K562 (cell line): ENCODE data around the gene CEL. TPM values are rescaled to one million over a fixed set of nuclear protein-coding genes. Genes with fewer than 3 reads are reported as not detected.

Source experiments
- BACH1 ChIP-seq: fragments of 200-800 bp; sonication (Bioruptor generic); IDR thresholded peaks from 2 replicates; pipeline ENCODE4 v1.6.1; 2016; ENCODE audit warnings: missing genetic modification characterization, missing compliant biosample characterization
- E2F4 ChIP-seq: sonication (generic); formaldehyde crosslinking; IDR thresholded peaks from 2 replicates; pipeline ENCODE4 v1.8.0; 2022; ENCODE audit warnings: mild to moderate bottlenecking, low read depth, missing genetic modification reagents
- FOXK2 ChIP-seq, 2 experiments: fragments of 450-650 bp; IDR thresholded peaks in 1 of 2; conservative IDR thresholded peaks in 1 of 2; 2 replicates each; pipeline ENCODE4 v1.6.1; 2016; ENCODE audit warnings: low read depth in 2 of 2, mild to moderate bottlenecking in 1 of 2
- HDAC2 ChIP-seq: fragments of 450-650 bp; IDR thresholded peaks from 2 replicates; pipeline ENCODE4 v1.6.1; 2016; ENCODE audit warnings: mild to moderate bottlenecking
- HMBOX1 ChIP-seq: sonication (generic); IDR thresholded peaks from 2 replicates; pipeline ENCODE4 v1.6.1; 2016
- KDM1A ChIP-seq, 2 experiments: fragments of 450-650 bp; IDR thresholded peaks; 2 replicates each; pipeline ENCODE4 v1.6.1; 2016; ENCODE audit warnings: mild to moderate bottlenecking in 2 of 2
- NCOR1 ChIP-seq: fragments of 450-650 bp; IDR thresholded peaks from 2 replicates; pipeline ENCODE4 v1.6.1; 2016; ENCODE audit warnings: mild to moderate bottlenecking, moderate library complexity
- PHF21A ChIP-seq: fragments of 450-650 bp; IDR thresholded peaks from 2 replicates; pipeline ENCODE4 v1.6.1; 2017; ENCODE audit warnings: low read depth, borderline replicate concordance
- POLR2G ChIP-seq: fragments of 200-400 bp; formaldehyde crosslinking; IDR thresholded peaks from 2 replicates; pipeline ENCODE4 v1.6.1; 2017; ENCODE audit warnings: low read depth, mild to moderate bottlenecking, antibody characterized with exemption, low read length, moderate library complexity
- POLR2H ChIP-seq: IDR thresholded peaks from 2 replicates; pipeline ENCODE4 v1.6.1; 2016; ENCODE audit warnings: missing genetic modification characterization, low read depth, mild to moderate bottlenecking, control low read depth, missing compliant biosample characterization, moderate library complexity
- PURB ChIP-seq: sonication (generic); formaldehyde crosslinking; IDR thresholded peaks from 2 replicates; pipeline ENCODE4 v1.9.0; 2021; ENCODE audit warnings: low read depth, mild to moderate bottlenecking, missing genetic modification reagents
- RBM22 ChIP-seq: fragments of 200-400 bp; formaldehyde crosslinking; IDR thresholded peaks from 2 replicates; pipeline ENCODE4 v1.6.1; 2018; ENCODE audit warnings: low read length, low read depth; ENCODE audit not compliant: poor library complexity, severe bottlenecking
- RNF2 ChIP-seq: sonication (generic); IDR thresholded peaks from 2 replicates; pipeline ENCODE4 v1.6.1; 2016
- SRSF3 ChIP-seq: fragments of 200-400 bp; formaldehyde crosslinking; IDR thresholded peaks from 2 replicates; pipeline ENCODE4 v1.6.1; 2016; ENCODE audit warnings: mild to moderate bottlenecking, low read length, moderate library complexity; ENCODE audit not compliant: insufficient read depth
- TCFL5 ChIP-seq: fragments of 250-450 bp; sonication (Bioruptor Pico); conservative IDR thresholded peaks from 2 replicates; pipeline ENCODE4 v1.6.1; 2021; ENCODE audit warnings: mild to moderate bottlenecking, moderate library complexity, matching md5 sums
- TEAD1 ChIP-seq, 2 experiments: fragments of 450-650 bp in 1 of 2; sonication (generic) in 1 of 2; formaldehyde crosslinking; IDR thresholded peaks; 2 replicates each; pipeline versions ENCODE4 v1.4.0 to v1.8.0; 2020 to 2022; ENCODE audit warnings: mild to moderate bottlenecking in 2 of 2, missing genetic modification reagents in 1 of 2
- THRAP3 ChIP-seq: fragments of 450-650 bp; IDR thresholded peaks from 2 replicates; pipeline ENCODE4 v1.6.1; 2016; ENCODE audit warnings: mild to moderate bottlenecking, inconsistent platforms, borderline replicate concordance
- ZC3H8 ChIP-seq: fragments of 450-650 bp; IDR thresholded peaks from 2 replicates; pipeline ENCODE4 v1.6.1; 2017
- ZEB2 ChIP-seq: fragments of 450-650 bp; IDR thresholded peaks from 2 replicates; pipeline ENCODE4 v1.6.1; 2016
- ZKSCAN3 ChIP-seq: fragments of 250-450 bp; sonication (Bioruptor Pico); IDR thresholded peaks from 2 replicates; pipeline ENCODE4 v1.4.0; 2020
- ZNF184 ChIP-seq: sonication (generic); formaldehyde crosslinking; IDR thresholded peaks from 2 replicates; pipeline ENCODE4 v1.5.0; 2020; ENCODE audit warnings: missing genetic modification reagents
- ZNF3 ChIP-seq: fragments of 250-450 bp; sonication (Bioruptor Pico); IDR thresholded peaks from 2 replicates; pipeline ENCODE4 v1.5.0; 2021; ENCODE audit warnings: mild to moderate bottlenecking, moderate library complexity
- ZNF583 ChIP-seq: fragments of 250-450 bp; sonication (Bioruptor Pico); IDR thresholded peaks from 2 replicates; pipeline ENCODE4 v1.4.0; 2020
- polyA plus RNA-seq, 8 experiments: library from polyadenylated mRNA; depleted of rRNA in 4 of 8; stranded (reverse) in 5 of 8; unstranded in 3 of 8; fragments of >200 nt; fragmentation: Nextera tagmentation in 2 of 8; fragmentation: Illumina TruSeq in 1 of 8; extraction: Ambion mirVana in 2 of 8; extraction: Trizol in 1 of 8; gene quantifications; 2 replicates each; pipeline versions ENCODE4 v1.2.1 to v1.2.3, GENCODE V29; 2011 to 2014; ENCODE audit warnings: inconsistent platforms in 1 of 8, missing spikeins in 1 of 8
- total RNA-seq, 7 experiments: library from RNA; depleted of rRNA in 6 of 7; stranded (reverse); fragments of >200 nt in 6 of 7; fragmentation: Illumina TruSeq in 2 of 7; extraction: Trizol in 2 of 7; gene quantifications; 2 replicates each; pipeline versions ENCODE4 v1.2.1 to v1.2.3, GENCODE V29; 2011 to 2021; ENCODE audit warnings: low replicate concordance in 1 of 7
- TF ChIP-seq, protein P1 (sequence below): fragments of 450-650 bp; formaldehyde crosslinking; IDR thresholded peaks from 2 replicates; pipeline ENCODE4 v1.4.0; 2020; ENCODE audit warnings: mild to moderate bottlenecking, mixed read lengths
- TF ChIP-seq, protein P2 (sequence below): fragments of 450-650 bp; formaldehyde crosslinking; IDR thresholded peaks from 2 replicates; pipeline ENCODE4 v1.4.0; 2020; ENCODE audit warnings: mild to moderate bottlenecking, moderate library complexity

Gene CEL
- total and polyA plus RNA-seq, 9 of the 15 experiments (the other 6 are each of a cell fraction or from before 2014, with no cell fraction given): 0.09 to 3.0 (median 0.51) TPM; not detected in 2

DNA sequence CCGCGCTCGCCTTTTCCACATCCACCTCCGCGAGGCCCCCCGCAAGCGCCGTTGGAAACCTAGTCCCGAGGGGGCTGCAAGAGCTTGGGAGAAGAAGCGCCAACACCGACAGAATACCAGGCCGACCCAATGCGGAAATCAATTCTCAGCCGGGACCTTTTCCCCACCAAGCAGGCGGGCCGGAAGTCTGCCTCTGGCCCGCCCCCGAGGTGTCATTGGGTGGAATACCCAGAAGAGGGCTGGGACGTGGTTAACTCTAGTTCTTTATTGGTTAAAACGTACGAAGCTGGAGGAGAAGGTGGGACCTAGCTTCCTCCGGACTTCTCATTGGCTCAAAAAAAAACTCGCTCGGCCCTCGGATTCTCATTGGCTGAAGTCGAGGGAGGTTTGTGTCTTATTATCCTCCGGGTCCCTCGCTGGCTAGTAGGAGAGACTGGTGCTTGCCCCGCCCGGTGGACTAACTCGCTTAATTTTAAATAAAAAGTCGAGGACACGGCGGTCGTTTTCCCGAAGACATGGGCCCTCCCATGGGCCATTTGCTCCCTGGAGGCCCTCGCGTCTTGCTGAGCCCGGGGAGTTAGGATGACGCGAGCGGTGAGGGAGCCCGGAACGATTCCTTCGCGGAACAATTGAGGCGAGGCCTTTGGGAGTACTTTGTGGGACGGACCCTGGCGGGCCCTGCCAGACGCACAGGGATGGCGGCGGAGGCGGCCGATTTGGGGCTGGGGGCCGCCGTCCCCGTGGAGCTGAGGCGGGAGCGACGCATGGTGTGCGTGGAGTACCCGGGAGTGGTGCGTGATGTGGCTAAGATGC lies 31.3 kb upstream of the CEL start, which contains the start of gene GTF3C5 (continued):
- no peak for TF ChIP-seq KDM1A (IDR thresholded peaks at IDR 0.05)
- TF ChIP-seq, protein P1, sequence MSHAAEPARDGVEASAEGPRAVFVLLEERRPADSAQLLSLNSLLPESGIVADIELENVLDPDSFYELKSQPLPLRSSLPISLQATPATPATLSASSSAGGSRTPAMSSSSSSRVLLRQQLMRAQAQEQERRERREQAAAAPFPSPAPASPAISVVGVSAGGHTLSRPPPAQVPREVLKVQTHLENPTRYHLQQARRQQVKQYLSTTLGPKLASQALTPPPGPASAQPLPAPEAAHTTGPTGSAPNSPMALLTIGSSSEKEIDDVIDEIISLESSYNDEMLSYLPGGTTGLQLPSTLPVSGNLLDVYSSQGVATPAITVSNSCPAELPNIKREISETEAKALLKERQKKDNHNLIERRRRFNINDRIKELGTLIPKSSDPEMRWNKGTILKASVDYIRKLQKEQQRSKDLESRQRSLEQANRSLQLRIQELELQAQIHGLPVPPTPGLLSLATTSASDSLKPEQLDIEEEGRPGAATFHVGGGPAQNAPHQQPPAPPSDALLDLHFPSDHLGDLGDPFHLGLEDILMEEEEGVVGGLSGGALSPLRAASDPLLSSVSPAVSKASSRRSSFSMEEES (CRISPR knock-in tag): no peak
- peak; percentile 46 for TF ChIP-seq NCOR1
- peak; percentile 74 for TF ChIP-seq POLR2H (tag)
- peak; percentile 55; the same call in 1 of the 2 replicates for TF ChIP-seq ZNF583 (CRISPR knock-in tag)
- TF ChIP-seq HDAC2: peak; percentile 87
- TF ChIP-seq PHF21A: peak; percentile 73; the same call in 1 of the 2 replicates
- peak; percentile 66 to 78; a peak in 2 of 4 replicates for TF ChIP-seq FOXK2 (conservative IDR thresholded peaks at IDR 0.05 in 1 of 2, IDR thresholded peaks at IDR 0.05 in 1 of 2; ENCODE audit: low read depth in 2 of 2)
- no peak for TF ChIP-seq THRAP3
- TF ChIP-seq HMBOX1: no peak; the same call in 1 of the 2 replicates
- peak; percentile 84 for TF ChIP-seq RNF2
- no peak for TF ChIP-seq BACH1
- TF ChIP-seq PURB (CRISPR knock-in tag): no peak
- peak; percentile 69 for TF ChIP-seq RBM22
- no peak for TF ChIP-seq SRSF3
- peak; percentile 66; the same call in 1 of the 2 replicates for TF ChIP-seq E2F4 (CRISPR knock-in tag)
- no peak for TF ChIP-seq TCFL5 (CRISPR knock-in tag)
- TF ChIP-seq ZEB2: peak; percentile 98
- TF ChIP-seq TEAD1 (CRISPR knock-in tag; IDR thresholded peaks at IDR 0.05): peak in 1 of 2 experiments; percentile 51; a peak in 1 of 4 replicates
- TF ChIP-seq ZNF184 (CRISPR knock-in tag): 0 out of 2 replicates have a peak, but pooled peaks have one; percentile 29
- TF ChIP-seq ZNF3 (CRISPR knock-in tag): no peak
- peak; percentile 95 for TF ChIP-seq POLR2G
- TF ChIP-seq, protein P2, sequence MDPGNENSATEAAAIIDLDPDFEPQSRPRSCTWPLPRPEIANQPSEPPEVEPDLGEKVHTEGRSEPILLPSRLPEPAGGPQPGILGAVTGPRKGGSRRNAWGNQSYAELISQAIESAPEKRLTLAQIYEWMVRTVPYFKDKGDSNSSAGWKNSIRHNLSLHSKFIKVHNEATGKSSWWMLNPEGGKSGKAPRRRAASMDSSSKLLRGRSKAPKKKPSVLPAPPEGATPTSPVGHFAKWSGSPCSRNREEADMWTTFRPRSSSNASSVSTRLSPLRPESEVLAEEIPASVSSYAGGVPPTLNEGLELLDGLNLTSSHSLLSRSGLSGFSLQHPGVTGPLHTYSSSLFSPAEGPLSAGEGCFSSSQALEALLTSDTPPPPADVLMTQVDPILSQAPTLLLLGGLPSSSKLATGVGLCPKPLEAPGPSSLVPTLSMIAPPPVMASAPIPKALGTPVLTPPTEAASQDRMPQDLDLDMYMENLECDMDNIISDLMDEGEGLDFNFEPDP (CRISPR knock-in tag): no peak
- TF ChIP-seq ZKSCAN3: no peak
- TF ChIP-seq ZC3H8: no peak
